HuH-7 (cell line): ENCODE data around the gene HACE1.

Experiments used
- DNase-seq: peaks from one replicate; pipeline ENCODE4 v3.0.0; 2011; ENCODE audit warnings: low spot score

Gene HACE1

DNA sequence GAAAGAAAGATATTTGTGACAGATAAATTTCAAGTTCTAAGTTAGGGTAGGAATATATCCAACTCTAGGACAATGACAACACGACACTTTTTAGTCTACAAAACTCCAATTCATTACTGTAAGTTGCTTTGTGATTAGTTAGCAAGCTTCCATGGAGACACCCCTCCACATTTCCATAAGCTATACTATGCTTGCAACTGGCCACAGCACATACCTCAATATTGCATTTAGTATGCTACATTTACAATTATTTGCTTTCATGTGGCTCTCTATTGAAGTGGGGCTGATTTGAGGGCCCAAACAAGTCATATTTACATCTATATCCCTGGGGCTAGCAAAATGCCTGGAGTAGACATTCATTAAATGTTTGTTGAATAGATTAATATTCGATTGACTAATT, 129.3 kb downstream of the HACE1 start:
- DNase-seq: no peak

DNA sequence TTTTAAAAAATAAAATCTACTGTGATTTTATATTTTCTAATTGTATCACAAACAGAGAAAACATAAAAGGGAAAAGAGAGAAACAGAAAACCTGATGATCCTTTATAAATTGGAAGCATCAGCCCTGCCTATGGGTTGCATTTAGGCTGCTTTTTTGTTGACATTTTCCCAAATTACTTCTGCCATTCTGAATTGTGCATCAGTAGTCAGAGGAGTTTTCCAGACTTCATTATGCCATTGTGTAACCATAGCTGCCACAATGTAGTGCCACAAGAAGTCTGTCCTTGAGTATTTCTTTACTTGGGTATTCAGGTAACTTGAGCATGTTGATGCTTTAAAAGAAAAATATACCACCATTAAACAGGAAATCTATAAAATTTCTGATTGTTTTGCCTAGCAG, 130.3 kb downstream of the HACE1 start:
- DNase-seq: no peak

DNA sequence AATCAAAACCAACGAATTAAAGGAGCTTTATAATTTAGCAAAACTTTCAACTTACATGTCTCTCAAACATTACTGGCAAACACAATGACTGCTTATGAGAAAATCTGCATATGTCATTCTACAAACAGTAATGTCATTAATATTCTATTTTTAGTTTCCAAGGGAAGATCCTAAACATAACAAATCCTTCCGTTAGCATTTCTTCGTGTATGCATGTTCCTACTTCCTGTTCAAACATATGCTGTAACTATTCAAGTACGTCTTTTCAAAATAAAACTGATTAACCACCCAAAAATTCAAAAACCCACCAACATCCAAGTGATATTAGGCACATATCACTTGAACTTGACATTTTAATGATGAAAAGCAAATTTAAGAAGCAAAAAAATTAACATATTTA, 131.3 kb downstream of the HACE1 start:
- no peak for DNase-seq

DNA sequence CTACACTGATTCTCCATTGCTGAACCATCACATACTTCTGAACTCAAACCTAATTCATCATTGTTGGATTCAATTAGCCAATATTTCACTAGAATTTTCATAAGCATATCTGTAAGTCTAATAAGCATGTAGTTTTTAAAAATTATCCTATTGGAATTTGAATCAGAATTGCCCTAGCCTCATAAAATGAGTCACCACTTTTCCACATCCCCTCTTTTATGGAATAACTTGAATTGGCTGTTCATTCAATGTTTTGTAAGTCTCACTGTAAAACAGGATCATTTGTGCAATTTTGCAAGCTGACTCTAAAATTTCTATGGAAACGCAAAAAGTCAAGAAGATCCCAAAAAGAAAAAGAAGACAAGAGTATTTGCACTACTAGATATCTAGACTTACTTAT, 141.0 kb downstream of the HACE1 start:
- no peak for DNase-seq

DNA sequence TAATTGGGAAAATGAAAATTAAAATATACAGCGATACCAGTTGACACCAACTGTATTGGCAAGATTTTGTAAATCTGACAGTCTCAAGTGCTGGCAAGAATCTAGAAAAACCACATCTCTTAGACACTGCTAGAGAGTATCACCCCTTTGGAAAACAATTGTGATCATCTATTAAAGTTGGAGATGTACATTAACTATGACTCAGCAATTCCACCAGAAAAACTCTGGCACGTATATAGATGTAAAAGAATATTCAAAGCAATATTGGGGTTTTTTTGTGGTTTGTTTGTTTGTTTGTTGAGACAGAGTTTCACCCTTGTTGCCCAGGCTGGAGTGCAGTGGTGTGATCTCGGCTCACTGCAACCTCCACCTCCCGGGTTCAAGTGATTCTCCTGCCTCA, 142.9 kb downstream of the HACE1 start:
- no peak for DNase-seq

DNA sequence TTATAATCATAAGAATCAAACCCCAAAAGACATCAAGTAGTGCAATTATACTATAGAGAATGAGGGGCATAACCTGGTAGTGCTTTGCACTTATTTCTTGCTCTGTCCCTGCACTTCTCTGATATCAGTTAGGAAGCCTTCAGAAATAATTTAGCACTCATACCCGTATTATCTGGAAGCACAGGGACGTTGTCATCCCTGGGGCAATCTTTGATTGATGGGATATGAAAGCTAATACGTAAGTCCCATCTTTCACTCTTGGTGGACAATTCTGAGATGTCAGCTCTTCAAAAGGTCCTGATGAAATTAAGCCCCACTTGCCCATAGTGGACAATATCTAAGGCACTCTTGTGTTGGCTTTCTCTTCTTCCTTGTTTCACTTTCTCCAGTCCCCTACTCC, 144.9 kb downstream of the HACE1 start:
- no peak for DNase-seq

DNA sequence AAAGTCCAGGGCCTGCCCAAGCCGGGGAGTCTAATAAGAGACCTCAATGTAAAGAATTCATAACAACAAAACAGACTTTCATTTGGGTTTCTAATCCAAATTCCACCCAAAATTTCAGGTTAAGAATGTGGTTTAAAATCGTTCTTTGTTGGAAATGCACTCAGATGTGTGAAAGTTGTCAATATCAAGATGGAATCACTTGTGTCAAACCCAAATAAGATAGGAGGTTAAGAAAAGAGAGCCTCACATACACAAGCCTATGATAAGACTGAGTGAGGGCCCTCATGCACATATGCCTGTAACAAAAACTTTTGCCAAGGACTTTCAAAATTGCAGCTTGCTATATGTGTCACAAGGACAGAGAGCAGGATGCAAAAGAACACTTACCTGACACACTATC, 145.7 kb downstream of the HACE1 start:
- DNase-seq: no peak

DNA sequence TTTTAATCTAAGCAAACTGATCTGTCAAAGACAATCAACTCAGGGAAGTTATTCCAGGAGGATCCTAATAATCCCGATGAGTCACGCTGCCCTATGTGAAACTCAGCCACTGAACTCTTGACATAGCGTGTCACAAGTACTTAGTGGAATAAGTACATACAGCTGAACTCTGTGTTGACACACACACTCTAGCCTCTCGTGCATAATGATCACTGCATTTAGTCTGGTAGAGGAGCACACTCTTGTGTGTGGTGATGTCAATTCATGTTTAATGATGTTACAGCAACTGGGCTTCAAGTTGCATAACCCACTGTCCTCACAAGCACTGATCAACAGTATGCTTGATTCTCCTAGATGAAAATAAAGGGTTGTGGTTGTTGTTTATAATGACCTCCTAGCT, 148.3 kb downstream of the HACE1 start:
- peak; percentile 69 for DNase-seq

DNA sequence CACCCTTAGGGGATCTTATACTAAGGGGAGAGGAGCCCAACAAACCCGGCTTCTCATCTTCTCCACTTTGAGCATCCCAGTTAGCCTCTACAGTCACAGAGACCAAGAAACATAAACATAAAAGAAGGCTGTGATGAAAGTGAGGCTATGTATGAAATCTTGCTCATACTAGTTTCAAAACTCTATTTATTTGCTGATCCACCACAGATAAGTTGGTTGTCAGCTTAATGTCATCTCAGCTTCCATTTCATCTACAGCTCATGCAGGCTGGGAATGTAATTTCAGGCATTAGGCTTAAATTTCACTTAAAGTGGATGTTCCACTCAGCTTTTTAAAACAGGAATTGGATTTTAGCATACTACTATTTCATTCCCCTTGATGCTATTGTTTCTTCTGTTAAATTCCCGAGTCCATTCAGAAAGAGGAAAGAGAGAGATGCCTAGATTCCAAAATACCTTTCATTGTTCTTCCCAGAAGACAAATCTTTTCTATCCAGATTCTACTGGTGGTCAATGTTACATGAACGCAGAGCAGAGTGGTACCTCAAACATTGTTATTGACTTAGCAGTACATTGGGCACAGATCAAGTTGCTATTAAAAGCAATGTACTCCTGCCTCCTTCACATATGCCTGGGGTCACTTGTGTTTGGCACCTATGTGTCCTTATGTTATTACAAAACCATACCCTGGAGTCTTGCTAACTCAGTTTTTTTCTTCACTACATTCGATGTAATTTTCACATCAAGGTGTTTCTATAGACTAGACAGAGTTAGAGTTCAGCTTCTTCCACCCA, 149.0 kb downstream of the HACE1 start:
- no peak for DNase-seq

DNA sequence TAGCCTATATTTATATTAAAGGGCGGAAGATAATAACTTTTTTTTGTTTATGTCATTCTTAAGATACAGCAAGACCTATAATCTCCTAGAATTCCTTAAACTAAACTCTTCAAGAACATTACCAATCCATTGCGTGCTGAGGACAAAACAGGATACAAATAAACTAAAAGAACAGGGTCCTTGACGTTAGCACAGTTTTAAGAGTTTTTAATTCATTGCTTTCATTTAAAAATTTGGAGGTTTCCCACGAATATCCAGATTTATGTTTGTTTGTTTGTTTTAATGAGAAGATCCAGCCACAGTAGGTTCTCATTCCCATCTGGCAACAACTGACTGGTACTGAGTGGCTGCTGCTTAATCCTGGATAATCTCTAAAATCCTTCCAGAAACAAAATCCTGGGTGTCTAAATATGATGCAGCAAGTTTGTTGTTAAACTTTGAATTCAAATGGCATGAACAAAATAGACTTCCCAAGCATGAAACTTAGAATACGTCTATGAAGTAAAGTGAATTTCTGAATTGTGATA, 153.7 kb downstream of the HACE1 start:
- no peak for DNase-seq

DNA sequence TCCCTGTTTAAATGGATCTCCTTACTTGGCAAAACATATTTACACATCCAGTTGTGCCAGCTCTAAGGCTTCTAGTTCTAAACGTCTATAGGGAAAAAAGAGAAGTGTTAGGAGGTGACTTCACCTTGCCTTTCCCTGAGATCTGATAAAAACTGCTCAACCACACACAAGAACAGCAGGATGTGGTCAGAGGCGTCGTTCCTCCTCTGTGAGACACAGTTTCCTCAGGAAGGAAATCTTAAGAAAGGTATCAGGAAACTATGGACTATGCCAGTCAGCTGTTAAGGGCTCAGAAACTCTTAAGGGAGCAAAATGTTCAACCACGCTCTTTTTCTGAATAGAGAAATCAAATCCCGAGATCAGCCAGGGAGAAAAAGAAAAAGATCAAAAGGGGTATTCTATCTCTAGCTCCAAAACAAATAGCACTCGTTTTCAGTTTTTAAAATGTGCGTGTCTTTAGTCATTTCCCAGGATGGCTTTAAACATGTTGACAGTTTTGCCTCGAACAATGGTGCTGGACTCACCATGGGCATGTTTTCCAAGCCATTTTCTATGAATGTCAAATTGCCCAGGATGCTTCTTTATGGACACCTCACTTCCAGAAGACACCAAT, 154.5 kb downstream of the HACE1 start:
- DNase-seq: no peak

DNA sequence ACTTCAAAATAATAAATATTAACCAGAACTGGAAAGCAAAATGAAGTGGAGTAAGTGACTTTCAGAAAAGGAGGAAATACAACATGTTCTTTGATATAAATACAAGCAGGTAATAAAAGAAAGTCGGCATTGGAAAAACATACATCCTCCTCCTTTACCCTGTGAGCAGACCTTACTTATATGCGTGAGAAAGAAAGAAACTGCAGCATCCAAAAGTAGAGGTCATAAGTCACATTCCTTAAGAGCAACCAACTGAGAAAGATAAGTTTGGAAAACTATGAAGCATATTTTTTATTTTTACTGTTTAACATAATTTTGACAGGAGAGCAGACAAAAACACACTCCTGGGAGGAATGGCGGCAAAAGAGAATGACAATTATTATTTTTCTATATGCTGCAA, 155.5 kb downstream of the HACE1 start:
- DNase-seq: no peak

DNA sequence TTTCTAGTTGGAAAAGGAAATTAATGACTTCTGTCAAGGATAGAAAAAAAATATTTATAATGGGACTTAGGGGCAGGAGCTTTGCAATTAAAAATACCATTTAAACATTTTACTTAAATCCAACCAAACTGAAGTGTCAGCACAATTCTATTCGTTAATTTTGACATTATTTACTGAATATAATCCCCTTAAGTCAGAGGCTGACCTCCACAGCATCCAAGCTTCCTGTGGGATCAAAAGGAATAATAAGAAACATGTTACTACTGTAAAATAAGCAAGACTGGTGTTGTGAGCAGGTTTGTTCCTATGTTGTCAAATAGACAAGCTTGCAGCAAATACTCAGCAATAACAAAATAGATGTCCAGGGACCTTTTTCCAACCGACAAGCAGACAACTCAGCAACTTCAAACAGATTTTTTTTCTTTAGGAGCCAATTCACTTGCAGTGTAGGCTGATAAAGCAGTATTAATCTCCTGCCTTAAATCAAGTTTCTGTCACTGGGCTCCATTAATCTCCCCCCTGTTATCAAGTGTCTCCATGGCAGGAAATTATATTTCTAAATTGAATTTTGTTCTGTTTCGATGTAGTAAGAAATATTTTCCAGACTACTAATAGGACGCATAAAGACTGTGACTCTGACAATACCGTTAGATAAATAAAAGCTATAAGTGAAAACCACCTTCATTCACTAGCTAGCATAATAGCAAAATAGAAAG, 157.4 kb downstream of the HACE1 start:
- no peak for DNase-seq

DNA sequence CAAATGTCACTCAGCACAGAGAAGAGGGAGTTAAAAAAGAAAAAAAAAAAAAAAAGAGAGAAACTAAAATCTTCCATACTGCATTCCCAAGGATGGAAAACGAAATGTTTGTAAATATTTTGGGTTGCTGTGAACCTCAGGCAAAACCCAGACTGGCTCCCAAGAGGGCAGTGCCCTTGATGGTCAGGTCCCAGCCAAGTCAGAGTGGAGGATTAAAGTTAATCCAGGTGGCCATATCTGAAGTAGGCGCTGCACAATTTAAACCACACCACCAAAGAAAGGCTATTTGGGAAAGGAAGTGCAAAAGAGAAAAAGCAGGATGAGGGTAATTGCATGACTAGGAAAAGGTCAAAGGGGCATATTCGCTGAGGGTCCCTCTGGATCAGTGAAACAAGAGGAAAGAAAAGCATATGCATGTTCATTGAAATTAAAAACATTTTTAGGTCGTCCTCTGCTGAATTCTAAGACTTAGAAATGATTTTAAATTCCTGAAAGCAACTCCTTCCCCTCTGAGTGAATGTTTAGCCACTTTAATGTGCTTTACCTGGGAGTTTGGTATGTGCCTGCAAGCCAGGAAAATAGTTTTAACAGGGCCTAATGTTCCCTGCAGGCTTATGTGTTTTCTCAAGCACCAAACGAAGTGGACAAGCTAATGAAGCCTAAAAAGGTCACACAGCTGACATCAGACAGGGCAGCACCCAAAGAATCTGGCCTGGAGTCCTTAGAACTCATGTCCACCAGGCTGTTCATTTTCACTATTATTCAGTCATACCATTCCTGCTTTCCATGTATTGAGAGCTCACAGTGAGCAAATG, 159.1 kb downstream of the HACE1 start:
- no peak for DNase-seq

DNA sequence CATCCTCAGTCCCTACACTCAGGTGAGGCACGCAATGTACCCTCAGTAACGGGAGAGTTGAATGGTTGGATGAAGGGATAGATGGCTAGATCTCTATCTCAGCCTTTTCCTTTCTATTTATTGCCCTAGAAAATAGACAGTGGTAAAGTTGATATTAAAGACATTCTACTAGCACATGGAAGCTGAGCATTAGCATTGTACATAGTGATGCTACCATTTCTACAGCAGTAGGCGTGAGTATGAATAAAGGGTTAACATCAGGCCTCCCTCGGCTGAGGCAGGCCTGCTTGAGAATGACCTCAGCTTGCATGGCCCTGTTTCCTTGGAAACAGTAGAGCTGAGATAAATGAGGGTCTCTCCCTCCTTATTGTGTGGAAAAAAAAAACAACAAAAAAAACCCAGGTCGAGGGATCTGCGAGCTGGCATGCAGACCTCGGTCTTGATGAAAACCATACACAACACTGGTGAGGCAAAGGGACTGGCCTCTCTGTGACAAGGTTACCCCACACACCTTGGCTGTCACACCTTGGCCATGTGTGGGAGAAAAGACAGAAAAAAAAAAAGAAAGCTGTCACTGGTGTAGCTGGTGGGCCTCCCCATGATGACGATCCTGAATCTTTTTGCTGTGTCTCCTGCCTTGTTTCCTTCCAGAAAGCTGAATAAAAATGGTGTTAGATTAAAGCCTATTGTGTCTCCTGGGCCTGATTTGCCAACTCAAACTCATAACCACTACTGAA, 160.0 kb downstream of the HACE1 start:
- DNase-seq: no peak

DNA sequence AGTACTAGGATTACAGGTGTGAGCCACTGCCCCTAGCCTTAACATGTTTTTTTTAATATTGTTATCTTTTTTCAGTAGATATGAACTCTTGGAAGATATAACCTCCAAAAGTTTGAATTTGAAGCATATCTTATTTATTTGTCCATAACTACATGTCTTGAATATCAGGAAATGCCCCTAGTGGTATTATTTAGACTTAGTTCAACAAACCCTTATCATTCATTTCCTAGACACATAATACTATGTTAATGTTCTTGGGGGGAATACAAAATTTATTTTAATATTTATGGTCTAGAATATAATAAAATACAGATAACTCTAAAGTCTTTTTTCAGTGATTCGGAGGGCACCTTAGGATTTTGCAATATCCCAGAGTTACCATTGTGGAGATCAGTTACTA, 160.7 kb downstream of the HACE1 start:
- no peak for DNase-seq

DNA sequence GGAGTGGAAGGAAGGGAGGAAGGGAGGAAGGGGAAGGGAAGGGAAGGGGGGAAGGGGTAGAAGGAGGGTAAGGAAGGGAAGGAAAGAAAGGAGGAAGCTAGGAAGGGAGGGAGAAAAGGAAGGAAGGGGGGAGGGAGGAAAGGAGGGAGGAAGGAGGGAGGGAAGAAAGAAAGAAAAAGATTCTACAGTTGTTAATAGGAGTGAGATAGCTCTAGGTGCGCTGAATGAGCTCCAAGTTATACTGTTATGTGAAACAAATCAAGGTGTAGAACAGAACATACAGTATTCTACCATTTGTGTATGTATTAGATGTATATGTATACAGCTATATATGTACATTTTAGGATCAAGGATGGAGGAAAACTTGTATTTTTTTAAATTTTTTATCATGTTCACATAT, 167.7 kb downstream of the HACE1 start:
- no peak for DNase-seq

DNA sequence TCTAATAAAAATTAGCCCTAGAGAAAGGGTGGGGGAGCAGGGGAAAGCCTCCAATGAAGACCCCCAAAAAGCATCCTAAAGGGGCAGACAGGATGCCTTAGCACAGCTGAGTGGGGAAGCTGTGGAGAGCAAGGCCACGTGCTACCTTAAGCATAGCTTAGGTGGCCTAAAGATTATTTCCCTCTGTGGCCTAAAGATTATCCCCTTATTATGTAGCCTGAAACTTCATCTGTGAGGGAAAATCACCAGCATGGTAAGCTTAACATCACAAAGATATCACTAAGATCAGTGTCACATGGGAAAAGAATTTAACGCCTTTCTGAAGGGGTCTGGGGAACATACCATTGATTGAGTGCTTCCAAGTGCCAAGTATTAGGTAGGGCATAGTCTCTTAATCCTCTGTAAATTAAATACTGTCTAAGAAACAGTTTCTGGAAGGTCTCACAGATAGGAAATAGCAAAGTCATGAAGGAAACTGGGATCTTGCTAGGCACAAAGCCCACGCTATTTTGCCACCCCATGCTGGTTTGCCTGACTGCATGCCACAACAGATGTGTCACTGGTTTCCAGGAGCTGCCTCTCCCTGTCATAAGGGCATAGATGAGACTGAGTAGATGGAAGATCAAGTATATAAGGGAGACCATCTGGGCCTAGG, 170.0 kb downstream of the HACE1 start:
- no peak for DNase-seq

DNA sequence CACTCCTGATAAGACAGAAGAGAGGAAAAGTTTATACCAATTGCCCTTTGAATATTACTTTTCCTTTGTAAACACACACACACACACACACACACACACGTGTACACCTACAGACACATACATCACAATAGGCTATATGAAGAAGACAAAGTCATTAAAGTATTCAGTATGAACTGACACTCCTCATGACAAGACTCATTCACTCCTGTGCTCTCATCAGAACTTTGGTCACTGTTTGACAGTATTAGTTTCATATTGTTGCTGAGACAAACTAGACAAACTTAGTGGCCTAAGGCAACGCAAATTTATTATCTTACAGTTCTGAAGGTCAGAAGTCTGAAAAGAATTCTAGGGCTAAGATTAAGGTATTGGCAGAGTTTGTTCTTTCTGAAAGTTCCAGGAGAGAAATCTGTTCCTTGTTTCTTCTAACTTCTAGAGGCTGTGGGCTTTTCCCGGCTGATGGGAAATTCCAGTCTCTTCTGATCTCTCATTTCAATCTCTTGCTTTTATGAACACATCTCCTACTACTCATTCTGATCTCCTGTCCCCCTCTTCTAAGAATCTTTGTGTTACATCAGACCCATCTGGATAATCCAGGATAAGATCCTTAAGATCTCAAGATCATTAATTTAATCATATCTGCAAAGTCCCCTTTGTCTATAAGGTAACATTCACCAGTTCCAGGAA, 171.3 kb downstream of the HACE1 start:
- DNase-seq: no peak

DNA sequence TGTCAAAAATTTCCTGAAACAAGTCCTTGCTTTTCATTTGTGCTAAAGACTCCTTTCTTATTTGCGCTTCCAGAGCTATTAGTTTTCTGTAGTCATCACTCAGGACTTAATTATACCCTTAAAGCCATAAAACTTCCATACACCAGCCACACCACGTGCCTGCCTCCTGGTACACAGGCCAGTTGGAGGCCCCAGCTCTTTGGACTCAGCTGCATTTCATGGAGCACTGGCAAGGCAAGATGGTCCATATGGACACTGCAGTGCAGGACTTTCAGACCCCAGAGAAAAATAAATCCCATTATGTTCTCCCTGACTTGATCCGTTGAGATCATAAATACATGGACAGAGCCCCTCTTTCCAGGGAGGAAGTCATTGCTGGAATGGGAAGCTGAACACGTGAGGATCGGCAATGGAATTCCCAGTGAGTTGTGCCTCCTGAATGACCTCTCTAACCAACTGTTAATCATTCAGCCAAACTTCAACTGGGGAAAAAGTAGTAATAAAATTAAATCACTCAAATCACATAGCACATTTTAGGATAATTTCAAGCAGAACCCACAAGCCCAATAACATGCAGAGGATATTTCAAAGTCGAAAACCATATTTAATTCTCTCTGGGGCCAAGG, 173.1 kb downstream of the HACE1 start:
- DNase-seq: peak; percentile 22
